ENCODE results near the gene RPL23.

GRCh38 chr17:38894276-38894675 lies 40.8 kb upstream of the RPL23 start:
- TF ChIP-seq, protein P1, sequence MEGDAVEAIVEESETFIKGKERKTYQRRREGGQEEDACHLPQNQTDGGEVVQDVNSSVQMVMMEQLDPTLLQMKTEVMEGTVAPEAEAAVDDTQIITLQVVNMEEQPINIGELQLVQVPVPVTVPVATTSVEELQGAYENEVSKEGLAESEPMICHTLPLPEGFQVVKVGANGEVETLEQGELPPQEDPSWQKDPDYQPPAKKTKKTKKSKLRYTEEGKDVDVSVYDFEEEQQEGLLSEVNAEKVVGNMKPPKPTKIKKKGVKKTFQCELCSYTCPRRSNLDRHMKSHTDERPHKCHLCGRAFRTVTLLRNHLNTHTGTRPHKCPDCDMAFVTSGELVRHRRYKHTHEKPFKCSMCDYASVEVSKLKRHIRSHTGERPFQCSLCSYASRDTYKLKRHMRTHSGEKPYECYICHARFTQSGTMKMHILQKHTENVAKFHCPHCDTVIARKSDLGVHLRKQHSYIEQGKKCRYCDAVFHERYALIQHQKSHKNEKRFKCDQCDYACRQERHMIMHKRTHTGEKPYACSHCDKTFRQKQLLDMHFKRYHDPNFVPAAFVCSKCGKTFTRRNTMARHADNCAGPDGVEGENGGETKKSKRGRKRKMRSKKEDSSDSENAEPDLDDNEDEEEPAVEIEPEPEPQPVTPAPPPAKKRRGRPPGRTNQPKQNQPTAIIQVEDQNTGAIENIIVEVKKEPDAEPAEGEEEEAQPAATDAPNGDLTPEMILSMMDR (IDR thresholded peaks at IDR 0.05): no peak
- no peak for TF ChIP-seq EZH2phosphoT487 (IDR thresholded peaks at IDR 0.05)

Measured in neural progenitor cell (in vitro differentiated cells).